ENCODE results near the gene ZBTB17.
"Not testable (repeated sequence)": the region's sequence is repeated elsewhere in the genome, so short reads cannot be mapped to it uniquely, and the experiment has no call there.

The ZBTB17 gene

GRCh38 chr1:15916916-15917315 is 59.0 kb downstream of the ZBTB17 start:
- no peak for DNase-seq (ENCODE audit: low read depth in 1 of 2, low spot score in 1 of 2)
- Histone ChIP-seq H3K4me3 (replicated peaks; ENCODE audit: insufficient read depth, low read length) (no peak overlapping the region), H3K27me3 (ENCODE audit: insufficient read depth, poor library complexity, severe bottlenecking) (no peaks in the 10 kb centered on the region), H3K27ac (replicated peaks) (no peak overlapping the region)
- TF ChIP-seq SPI1 (IDR thresholded peaks at IDR 0.05; ENCODE audit: borderline replicate concordance, low read depth) (no peak), POLR2AphosphoS5 (IDR thresholded peaks at IDR 0.05; ENCODE audit: low read depth) (no peak), REST (IDR thresholded peaks at IDR 0.05; ENCODE audit: insufficient replicate concordance, low read depth) (no peak), CTCF (IDR thresholded peaks at IDR 0.05; ENCODE audit: insufficient read depth, low read length) (no peak), GABPA (IDR thresholded peaks at IDR 0.05; ENCODE audit: low read depth) (no peak)

DNA sequence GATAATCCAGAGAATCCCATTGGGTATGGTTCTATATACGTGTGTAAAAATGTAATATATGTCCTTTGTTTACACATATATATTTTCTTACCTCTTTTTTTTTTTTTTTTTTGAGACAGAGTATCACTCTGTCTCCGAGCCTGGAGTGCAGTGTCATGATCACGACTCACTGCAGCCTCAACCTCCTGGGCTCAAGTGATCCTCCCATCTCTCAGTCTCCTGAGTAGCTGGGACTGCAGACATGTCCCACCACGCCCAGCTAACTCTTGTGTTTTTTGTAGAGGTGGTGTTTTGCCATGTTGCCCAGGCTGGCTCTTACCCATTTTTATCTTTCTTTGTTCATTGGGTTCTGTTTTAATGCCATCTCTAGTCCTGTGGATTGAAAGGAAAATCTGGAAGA is 59.5 kb downstream of the ZBTB17 start:
- no peak for TF ChIP-seq POLR2AphosphoS5 (IDR thresholded peaks at IDR 0.05; ENCODE audit: low read depth)
- TF ChIP-seq SPI1 (IDR thresholded peaks at IDR 0.05; ENCODE audit: borderline replicate concordance, low read depth) = no peak
- no peak for TF ChIP-seq CTCF (IDR thresholded peaks at IDR 0.05; ENCODE audit: insufficient read depth, low read length)
- TF ChIP-seq REST (IDR thresholded peaks at IDR 0.05; ENCODE audit: insufficient replicate concordance, low read depth) = no peak
- TF ChIP-seq GABPA (IDR thresholded peaks at IDR 0.05; ENCODE audit: low read depth) = no peak
- no peaks in the 10 kb centered on the region for H3K27me3 ChIP-seq (ENCODE audit: insufficient read depth, poor library complexity, severe bottlenecking)
- DNase-seq (ENCODE audit: low read depth in 1 of 2, low spot score in 1 of 2) = no peak
- H3K27ac ChIP-seq (replicated peaks) = no peak overlapping the region
- no peak overlapping the region for H3K4me3 ChIP-seq (replicated peaks; ENCODE audit: insufficient read depth, low read length)

GRCh38 chr1:15915991-15916390 is 59.9 kb downstream of the ZBTB17 start:
- Histone ChIP-seq H3K27ac (replicated peaks) (no peak overlapping the region), H3K27me3 (ENCODE audit: insufficient read depth, poor library complexity, severe bottlenecking) (no peaks in the 10 kb centered on the region), H3K4me3 (replicated peaks; ENCODE audit: insufficient read depth, low read length) (no peak overlapping the region)
- TF ChIP-seq REST (IDR thresholded peaks at IDR 0.05; ENCODE audit: insufficient replicate concordance, low read depth) (no peak), POLR2AphosphoS5 (IDR thresholded peaks at IDR 0.05; ENCODE audit: low read depth) (no peak), SPI1 (IDR thresholded peaks at IDR 0.05; ENCODE audit: borderline replicate concordance, low read depth) (no peak), GABPA (IDR thresholded peaks at IDR 0.05; ENCODE audit: low read depth) (no peak), CTCF (IDR thresholded peaks at IDR 0.05; ENCODE audit: insufficient read depth, low read length) (no peak)
- DNase-seq (ENCODE audit: low read depth in 1 of 2, low spot score in 1 of 2) = no peak

- H3K4me3 ChIP-seq (replicated peaks; ENCODE audit: insufficient read depth, low read length); H3K27ac ChIP-seq (replicated peaks); DNase-seq (ENCODE audit: low read depth in 1 of 2, low spot score in 1 of 2); H3K27me3 ChIP-seq (ENCODE audit: insufficient read depth, poor library complexity, severe bottlenecking): not testable (repeated sequence)
Measured at GRCh38 chr1:15913607-15914006, 62.3 kb downstream of the ZBTB17 start.
